Activated naive CD4-positive, alpha-beta T cell treated with anti-CD3 and anti-CD28 coated beads, Interleukin-2, amount 10 ng/mL, durations not matched to agents 5 hours and 36 hours (primary cell): Measurements from ENCODE around the gene ZNF470. TPM values are rescaled to one million over a fixed set of nuclear protein-coding genes. Genes with fewer than 3 reads are reported as not detected.

Experiments
- total RNA-seq, 2 experiments: library from RNA; stranded (reverse); gene quantifications; one replicate each; pipeline ENCODE4 v1.2.3, GENCODE V29; 2021

The ZNF470 gene
- total RNA-seq, result 1 to 10 TPM; 4.5 to 4.7 TPM

DNA sequence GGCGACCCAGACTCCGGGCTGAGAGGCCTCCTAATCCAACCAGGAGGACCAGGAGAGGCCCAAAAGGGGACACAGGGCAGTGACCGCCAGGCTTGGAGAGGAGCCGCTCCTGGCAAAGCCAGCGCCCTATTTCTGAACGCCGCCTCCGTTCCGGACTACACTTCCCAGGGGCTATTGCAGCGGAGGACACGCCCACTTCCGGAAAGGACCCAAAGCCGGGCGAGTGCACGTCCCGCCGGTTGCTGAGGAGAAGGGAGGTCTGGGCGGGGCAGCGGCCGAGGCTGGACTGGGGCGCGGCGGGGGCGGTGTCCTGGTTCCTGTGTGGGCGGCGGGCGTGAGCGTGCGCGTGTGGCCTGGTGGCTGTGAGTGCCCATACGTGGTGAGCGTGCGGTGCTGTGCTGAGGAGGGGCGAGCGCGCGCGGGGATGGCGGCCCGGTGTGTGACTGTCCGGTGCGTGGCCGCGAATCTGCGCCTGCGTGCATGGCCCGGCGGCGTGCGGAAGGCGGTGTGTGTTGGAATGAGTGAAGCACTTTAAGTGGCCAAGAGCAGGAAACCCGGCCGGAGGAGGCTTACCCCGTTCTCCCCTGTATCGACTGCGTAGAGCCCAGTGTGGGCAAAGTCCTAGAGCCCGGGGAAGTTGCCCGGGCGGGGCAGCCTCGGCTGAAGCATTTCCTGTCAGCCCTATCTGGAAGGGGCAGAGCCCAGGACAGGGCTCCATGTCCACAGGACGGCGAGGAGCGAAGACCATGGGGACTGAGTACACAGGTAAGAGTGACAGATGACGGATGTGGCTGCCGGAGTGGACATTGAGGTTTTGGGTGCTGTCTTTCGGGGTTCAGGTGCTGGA lies at the start of gene ZNF470:
Gene ZNF470, plus strand, starts transcription at position 195 of the 847 bp plus-strand sequence. CDS start 2,844 bp downstream, outside the sequence.

GRCh38 chr19:56538761-56539263 lies 28.5 kb upstream of the ZNF470 start, which contains the start of gene ZFP28:
Gene ZFP28, plus strand, starts transcription at chr19:56538948. Its CDS starts 71 bp downstream, at chr19:56539019.

GRCh38 chr19:56594783-56595547 lies 27.7 kb downstream of the ZNF470 start, which contains the start of gene ZNF71:
Gene ZNF71, plus strand, starts transcription at chr19:56595302. Its CDS starts 6,257 bp downstream, at chr19:56601559.

Other genes with a start within 250 kb of the ZNF470 start
- 1 to 10 TPM; 3.7 to 4.3 TPM for gene ZNF582, start 173.9 kb upstream of the ZNF470 start, total RNA-seq
- 1 to 10 TPM; 6.2 to 6.7 TPM for gene ZNF583, start 163.1 kb upstream of the ZNF470 start, total RNA-seq
- gene ZNF667, start 90.1 kb upstream of the ZNF470 start, total RNA-seq, result under 1 TPM; 0.24 to 0.45 TPM
- under 1 TPM; 0.23 to 0.43 TPM for gene ZNF471, start 59.6 kb upstream of the ZNF470 start, total RNA-seq
- gene ZFP28, start 28.5 kb upstream of the ZNF470 start, total RNA-seq, result 1 to 10 TPM; 2.2 to 3.0 TPM
- gene ZNF71, start 27.8 kb downstream of the ZNF470 start, total RNA-seq, result 1 to 10 TPM; 6.2 to 7.0 TPM
- not detected for gene SMIM17, start 75.7 kb downstream of the ZNF470 start, total RNA-seq
- gene ZNF835, start 104.3 kb downstream of the ZNF470 start, total RNA-seq, result 1 to 10 TPM in 1 of 2 experiments, under 1 TPM in 1; 0.99 to 2.3 TPM